CD14-positive monocyte (primary cell): ENCODE data around the gene AMMECR1L. TPM values are rescaled to one million over a fixed set of nuclear protein-coding genes. Genes with fewer than 3 reads are reported as not detected.

Source experiments
- DNase-seq, 3 donors: peaks; one replicate each; pipeline ENCODE4 v3.0.0-alpha.2; 2011 to 2022
- H2AFZ ChIP-seq: 2 replicates; pipeline ENCODE4 v1.6.0; 2012; ENCODE audit warnings: mild to moderate bottlenecking, low read depth, low read length, inconsistent platforms; ENCODE audit not compliant: insufficient read depth, poor library complexity, severe bottlenecking
- H3K27ac ChIP-seq, 2 donors: 1 replicate in 1 of 2; 2 replicates in 1 of 2; pipeline ENCODE4 v1.5.1; 2012 to 2013; ENCODE audit warnings: low read length in 2 of 2, control low read depth in 1 of 2, inconsistent platforms in 1 of 2, low read depth in 1 of 2, mild to moderate bottlenecking in 1 of 2
- H3K27me3 ChIP-seq, 2 donors: one replicate each; pipeline versions ENCODE4 v1.6.0 to v1.6.1; 2011 to 2013; ENCODE audit warnings: low read length in 2 of 2; ENCODE audit not compliant: control insufficient read depth in 2 of 2, insufficient read depth in 2 of 2
- H3K36me3 ChIP-seq, 2 donors: replicated peaks in 1 of 2; 1 replicate in 1 of 2; 2 replicates in 1 of 2; pipeline versions ENCODE4 v1.5.1 to v1.6.1; 2012 to 2013; ENCODE audit warnings: low read length in 2 of 2, control low read depth in 1 of 2, inconsistent platforms in 1 of 2, mild to moderate bottlenecking in 1 of 2; ENCODE audit not compliant: insufficient read depth in 2 of 2, control insufficient read depth in 1 of 2
- H3K4me1 ChIP-seq, 2 donors: 1 replicate in 1 of 2; 2 replicates in 1 of 2; pipeline versions ENCODE4 v1.5.1 to v1.6.1; 2012 to 2013; ENCODE audit warnings: low read length in 2 of 2, control low read depth in 1 of 2, inconsistent platforms in 1 of 2, mild to moderate bottlenecking in 1 of 2, moderate library complexity in 1 of 2; ENCODE audit not compliant: insufficient read depth in 2 of 2, control insufficient read depth in 1 of 2
- H3K4me2 ChIP-seq: replicated peaks from 2 replicates; pipeline ENCODE3; 2012; ENCODE audit warnings: low read length, moderate library complexity, mild to moderate bottlenecking; ENCODE audit not compliant: poor library complexity, severe bottlenecking; ENCODE audit errors: extremely low read depth
- H3K4me3 ChIP-seq, 3 experiments: fragments of 200-600 bp in 1 of 3; sonication (generic) in 1 of 3; replicated peaks in 1 of 3; 1 replicate in 2 of 3; 2 replicates in 1 of 3; pipeline ENCODE4 v1.5.1; 2011 to 2013; ENCODE audit warnings: low read length in 3 of 3, mild to moderate bottlenecking in 3 of 3, control low read depth in 2 of 3, low read depth in 2 of 3, inconsistent platforms in 1 of 3, moderate library complexity in 1 of 3
- H3K79me2 ChIP-seq: 2 replicates; pipeline ENCODE4 v1.6.0; 2012; ENCODE audit warnings: mild to moderate bottlenecking, control low read depth, inconsistent platforms, low read length, moderate library complexity; ENCODE audit not compliant: insufficient read depth
- H3K9ac ChIP-seq: 2 replicates; pipeline ENCODE4 v1.6.0; 2017; ENCODE audit warnings: low read length, mild to moderate bottlenecking; ENCODE audit not compliant: insufficient read depth, poor library complexity, severe bottlenecking
- H3K9me3 ChIP-seq, 2 donors: replicated peaks in 1 of 2; 1 replicate in 1 of 2; 2 replicates in 1 of 2; pipeline versions ENCODE4 v1.5.1 to v1.6.1; 2012 to 2013; ENCODE audit warnings: low read length in 2 of 2, control low read depth in 1 of 2; ENCODE audit not compliant: control insufficient read depth in 1 of 2, insufficient read depth in 1 of 2
- H4K20me1 ChIP-seq: 2 replicates; pipeline ENCODE4 v1.6.0; 2012; ENCODE audit warnings: mild to moderate bottlenecking, low read length, control low read depth, moderate library complexity; ENCODE audit not compliant: insufficient read depth
- H3K27ac Mint-ChIP-seq, 7 donors: one replicate each; pipeline ENCODE4 v1.8.0; 2020; ENCODE audit warnings: mild to moderate bottlenecking in 7 of 7, mixed read lengths in 7 of 7, moderate library complexity in 6 of 7, inconsistent platforms in 2 of 7
- H3K27me3 Mint-ChIP-seq, 3 donors: one replicate each; pipeline ENCODE4 v1.8.0; 2021 to 2022; ENCODE audit warnings: low read depth in 3 of 3, mild to moderate bottlenecking in 3 of 3, mixed read lengths in 3 of 3, moderate library complexity in 3 of 3, inconsistent platforms in 1 of 3
- H3K36me3 Mint-ChIP-seq, 2 donors: one replicate each; pipeline ENCODE4 v1.8.0; 2020; ENCODE audit warnings: mixed read lengths in 2 of 2, inconsistent platforms in 1 of 2, mild to moderate bottlenecking in 1 of 2
- H3K4me1 Mint-ChIP-seq: one replicate; pipeline ENCODE4 v1.8.0; 2020; ENCODE audit warnings: mild to moderate bottlenecking, mixed read lengths
- H3K4me3 Mint-ChIP-seq, 2 donors: one replicate each; pipeline ENCODE4 v1.8.0; 2020; ENCODE audit warnings: mild to moderate bottlenecking in 2 of 2, mixed read lengths in 2 of 2, moderate library complexity in 1 of 2
- H3K9me3 Mint-ChIP-seq, 7 donors: one replicate each; pipeline ENCODE4 v1.8.0; 2020 to 2022; ENCODE audit warnings: mixed read lengths in 7 of 7, mild to moderate bottlenecking in 6 of 7, moderate library complexity in 6 of 7, inconsistent platforms in 2 of 7
- CTCF ChIP-seq: fragments of 200-600 bp; IDR thresholded peaks from one replicate; pipeline ENCODE4 v1.8.0; 2022; ENCODE audit warnings: antibody characterized with exemption, mild to moderate bottlenecking
- WGBS: methylation state at CpG from one replicate; pipeline ENCODE4 v1.1.5; 2013; ENCODE audit warnings: missing lambda C conversion rate; ENCODE audit not compliant: insufficient coverage; 5-methylcytosine and 5-hydroxymethylcytosine counted together
- intact Hi-C, 2 donors: fragments of 100-400 bp; cut with micrococcal nuclease; formaldehyde crosslinking; loops; one replicate each; pipeline versions ENCODE4 v1.15.0 to v1.15.1; 2023
- polyA plus RNA-seq, 3 donors: library from polyadenylated mRNA; depleted of rRNA in 1 of 3; unstranded in 2 of 3; stranded (reverse) in 1 of 3; fragments of 300-500 nt in 2 of 3; fragments of >200 nt in 1 of 3; fragmentation: Illumina TruSeq in 2 of 3; gene quantifications; 1 replicate in 2 of 3; 2 replicates in 1 of 3; pipeline ENCODE4 v1.2.3, GENCODE V29; 2012 to 2021

The AMMECR1L gene
- polyA plus RNA-seq, 3 donors: 2.5 to 9.8 (median 3.1) TPM

GRCh38 chr2:127852388-127852787, 33.4 kb downstream of the AMMECR1L start:
- DNase-seq: no peak
- H3K36me3 ChIP-seq: peaks cover 32 to 67% of the 10 kb centered on the region in 2 donors
- 98% methylated on average over 7 of the region's 8 CpGs for WGBS
- H3K27me3 Mint-ChIP-seq: no peaks in the 10 kb centered on the region
- H2AFZ ChIP-seq: no peak overlapping the region
- peaks cover 8 to 24% of the 10 kb centered on the region in 2 donors for H3K4me1 ChIP-seq
- no peak overlapping the region for H3K9ac ChIP-seq
- H3K4me3 Mint-ChIP-seq: no peak overlapping the region
- peaks cover 51% of the 10 kb centered on the region for H4K20me1 ChIP-seq
- no peak for TF ChIP-seq CTCF
- peaks cover 80% of the 10 kb centered on the region for H3K79me2 ChIP-seq
- no peak overlapping the region for H3K4me2 ChIP-seq
- no peaks in the 10 kb centered on the region for H3K9me3 ChIP-seq
- peaks cover 28% of the 10 kb centered on the region for H3K4me1 Mint-ChIP-seq
- intact Hi-C loops: no loop called here
- no peaks in the 10 kb centered on the region for H3K9me3 Mint-ChIP-seq
- H3K27me3 ChIP-seq: no peaks in the 10 kb centered on the region
- H3K27ac Mint-ChIP-seq: peak overlapping the region in 2 of 7 donors; percentile 50 to 68
- no peak overlapping the region for H3K27ac ChIP-seq
- peaks cover 45 to 64% of the 10 kb centered on the region in 2 donors for H3K36me3 Mint-ChIP-seq
- H3K4me3 ChIP-seq: no peak overlapping the region

GRCh38 chr2:127847931-127848330, 37.8 kb downstream of the AMMECR1L start:
- Histone ChIP-seq H3K9me3 (no peaks in the 10 kb centered on the region), H3K4me2 (no peak overlapping the region), H3K9ac (no peak overlapping the region), H3K4me1 (no peaks in the 10 kb centered on the region), H3K27ac (no peak overlapping the region), H2AFZ (no peak overlapping the region), H3K4me3 (no peak overlapping the region), H3K36me3 (peaks cover 51 to 82% of the 10 kb centered on the region in 2 donors), H3K79me2 (peaks cover 35% of the 10 kb centered on the region), H3K27me3 (no peaks in the 10 kb centered on the region), H4K20me1 (peaks cover 17% of the 10 kb centered on the region)
- Mint-ChIP-seq H3K27me3 (no peaks in the 10 kb centered on the region), H3K4me1 (no peaks in the 10 kb centered on the region), H3K27ac (peak overlapping the region in 1 of 7 donors; percentile 30), H3K9me3 (no peaks in the 10 kb centered on the region), H3K36me3 (peaks cover 62 to 82% of the 10 kb centered on the region in 2 donors), H3K4me3 (no peak overlapping the region)
- intact Hi-C loops: no loop called here
- DNase-seq: no peak
- WGBS: no CpG with 5 or more reads among the region's 7 CpGs
- no peak for TF ChIP-seq CTCF
